HepG2 (cell line): Measurements from ENCODE around the gene TBRG1. TPM values are rescaled to one million over a fixed set of nuclear protein-coding genes. Genes with fewer than 3 reads are reported as not detected.

Experiments used
- ATAC-seq: fragments of 200-7000 bp; cut with Tn5 transposase; 3 replicates; pipeline ENCODE4 v1.9.1; 2020; ENCODE audit warnings: mild to moderate bottlenecking, moderate library complexity
- BruUV-seq: library from RNA; stranded (reverse); fragments of 400-500 nt; replicated peaks from 2 replicates; lab custom pipeline; 2021; lab: Mats Ljungman, UMichigan
- CTCF ChIA-PET: fragments of 300-600 bp; formaldehyde crosslinking; extraction: SDS; loops from one replicate; lab custom pipeline; 2021; ENCODE audit warnings: low total read pairs, inconsistent platforms, low intra/inter-chr PET ratio; lab: Yijun Ruan, JAX
- POLR2A ChIA-PET: fragments of 350-600 bp; sonication (Branson Sonifier 250); formaldehyde crosslinking; loops from one replicate; lab custom pipeline; 2020; ENCODE audit warnings: antibody characterized with exemption, inconsistent platforms; lab: Yijun Ruan, JAX
- DNase-seq: peaks from one replicate; pipeline ENCODE4 v3.0.0-alpha.2; 2015; ENCODE audit warnings: low spot score
- FAIRE-seq: peaks from 3 replicates; lab custom pipeline; 2011; peaks lifted over from hg19 to GRCh38; lab: Jason Lieb, UNC
- H2AFZ ChIP-seq: one replicate; pipeline ENCODE4 v1.6.1; 2011; ENCODE audit warnings: low read length, inconsistent platforms
- H3K27ac ChIP-seq: fragments of 300-600 bp; 3 replicates; pipeline ENCODE4 v1.8.0; 2011; ENCODE audit warnings: mixed run types, mild to moderate bottlenecking, mixed read lengths, low read length, inconsistent platforms; ENCODE audit not compliant: insufficient read depth; ENCODE audit errors: extremely low read length
- H3K27me3 ChIP-seq, 2 experiments: fragments of 200-600 bp in 1 of 2; 2 replicates in 1 of 2; 3 replicates in 1 of 2; pipeline versions ENCODE4 v1.6.0 to v1.8.0; 2011; ENCODE audit warnings: low read length in 2 of 2, mild to moderate bottlenecking in 2 of 2, moderate library complexity in 2 of 2, inconsistent platforms in 1 of 2; ENCODE audit not compliant: insufficient read depth in 2 of 2, control insufficient read depth in 1 of 2
- H3K36me3 ChIP-seq, 2 experiments: fragments of 200-600 bp in 1 of 2; replicated peaks in 1 of 2; 2 replicates in 1 of 2; 3 replicates in 1 of 2; pipeline versions ENCODE4 v1.5.1 to v1.8.0; 2011; ENCODE audit warnings: low read length in 2 of 2, inconsistent platforms in 1 of 2; ENCODE audit not compliant: insufficient read depth in 2 of 2, control insufficient read depth in 1 of 2
- H3K4me1 ChIP-seq: 2 replicates; pipeline ENCODE4 v1.5.1; 2012; ENCODE audit warnings: low read length, inconsistent platforms; ENCODE audit not compliant: insufficient read depth
- H3K4me2 ChIP-seq: 2 replicates; pipeline ENCODE4 v1.6.0; 2011; ENCODE audit warnings: low read depth, low read length, inconsistent platforms
- H3K4me3 ChIP-seq, 3 experiments: fragments of 200-600 bp in 1 of 3; sonication (generic), shearing (Covaris generic) in 1 of 3; replicated peaks in 1 of 3; 2 replicates each; pipeline ENCODE4 v1.5.1; 2011 to 2016; ENCODE audit warnings: low read length in 3 of 3, inconsistent platforms in 2 of 3, low read depth in 2 of 3, mild to moderate bottlenecking in 2 of 3, control low read depth in 1 of 3, mixed read lengths in 1 of 3; ENCODE audit not compliant: insufficient read depth in 1 of 3
- H3K79me2 ChIP-seq: one replicate; pipeline ENCODE4 v1.6.1; 2011; ENCODE audit warnings: low read length, inconsistent platforms; ENCODE audit not compliant: insufficient read depth
- H3K9ac ChIP-seq: 2 replicates; pipeline ENCODE4 v1.6.0; 2011; ENCODE audit warnings: mild to moderate bottlenecking, low read depth, low read length, inconsistent platforms; ENCODE audit not compliant: insufficient read depth
- H3K9me3 ChIP-seq: 2 replicates; pipeline ENCODE4 v1.5.1; 2012; ENCODE audit warnings: mild to moderate bottlenecking, low read length
- H4K20me1 ChIP-seq: 2 replicates; pipeline ENCODE4 v1.6.0; 2011; ENCODE audit warnings: inconsistent platforms, mild to moderate bottlenecking, low read length, moderate library complexity; ENCODE audit not compliant: insufficient read depth
- ATAD3A ChIP-seq: sonication (generic); formaldehyde crosslinking; IDR thresholded peaks from 2 replicates; pipeline ENCODE4 v1.4.0; 2020; ENCODE audit warnings: missing genetic modification reagents
- ESRRA ChIP-seq: sonication (generic); formaldehyde crosslinking; IDR thresholded peaks from 2 replicates; pipeline ENCODE4 v1.5.1; 2020; ENCODE audit warnings: mild to moderate bottlenecking, low read depth, missing genetic modification reagents
- KDM5B ChIP-seq: sonication (generic); formaldehyde crosslinking; IDR thresholded peaks from 2 replicates; pipeline ENCODE4 v1.4.0; 2020; ENCODE audit warnings: missing genetic modification reagents, mild to moderate bottlenecking, borderline replicate concordance
- MAF1 ChIP-seq: sonication (generic); formaldehyde crosslinking; IDR thresholded peaks from 2 replicates; pipeline ENCODE4 v1.5.0; 2020; ENCODE audit warnings: missing genetic modification reagents, borderline replicate concordance
- PHB2 ChIP-seq: fragments of 450-650 bp; IDR thresholded peaks from 2 replicates; pipeline ENCODE4 v1.6.1; 2018; ENCODE audit not compliant: partially characterized antibody
- PTBP1 ChIP-seq: fragments of 200-400 bp; formaldehyde crosslinking; IDR thresholded peaks from 2 replicates; pipeline ENCODE4 v1.6.1; 2018; ENCODE audit warnings: low read length, low read depth; ENCODE audit not compliant: poor library complexity, severe bottlenecking
- SMAD3 ChIP-seq: sonication (generic); formaldehyde crosslinking; IDR thresholded peaks from 2 replicates; pipeline ENCODE4 v1.4.0; 2020; ENCODE audit warnings: missing genetic modification reagents
- SMC3 ChIP-seq: IDR thresholded peaks from 2 replicates; pipeline ENCODE4 v1.6.1; 2011; ENCODE audit warnings: low read length, improper control_type of control experiment
- THAP11 ChIP-seq: IDR thresholded peaks from 2 replicates; pipeline ENCODE4 v1.6.1; 2016; ENCODE audit warnings: missing biosample characterization, missing genetic modification reagents
- ZBTB7A ChIP-seq: sonication (generic); formaldehyde crosslinking; IDR thresholded peaks from 2 replicates; pipeline ENCODE4 v1.8.0; 2022; ENCODE audit warnings: mild to moderate bottlenecking, missing genetic modification reagents
- ZFP62 ChIP-seq: sonication (generic); formaldehyde crosslinking; IDR thresholded peaks from 2 replicates; pipeline ENCODE4 v1.4.0; 2020; ENCODE audit warnings: missing genetic modification reagents
- ZNF329 ChIP-seq: sonication (generic); formaldehyde crosslinking; IDR thresholded peaks from 2 replicates; pipeline ENCODE4 v1.9.0; 2021; ENCODE audit warnings: low read depth, mild to moderate bottlenecking, missing genetic modification reagents
- ZNF672 ChIP-seq: sonication (generic); formaldehyde crosslinking; IDR thresholded peaks from 2 replicates; pipeline ENCODE4 v1.8.1; 2022; ENCODE audit warnings: missing genetic modification reagents
- ZNF703 ChIP-seq: sonication (generic); formaldehyde crosslinking; IDR thresholded peaks from 2 replicates; pipeline ENCODE4 v1.5.1; 2020; ENCODE audit warnings: missing genetic modification reagents, mild to moderate bottlenecking, moderate library complexity, borderline replicate concordance
- WGBS: methylation state at CpG from one replicate; pipeline ENCODE4 v1.1.6; 2017; ENCODE audit warnings: low lambda C conversion rate; 5-methylcytosine and 5-hydroxymethylcytosine counted together
- in situ Hi-C: cut with HindIII; loops from 2 replicates; pipeline ENCODE4 v1.10.0; 2017; ENCODE audit warnings: low pct_unique_long_range_greater_than_20kb; ENCODE audit not compliant: extremely low pct_ligation_motif_present
- intact Hi-C: fragments of 100-400 bp; cut with micrococcal nuclease; formaldehyde crosslinking; loops from one replicate; pipeline ENCODE4 v1.10.0; 2022; ENCODE audit not compliant: unreplicated experiment
- polyA plus RNA-seq, 8 experiments: library from polyadenylated mRNA; depleted of rRNA in 3 of 8; stranded (reverse) in 7 of 8; unstranded in 1 of 8; fragments of >200 nt; fragmentation: Illumina TruSeq in 4 of 8; extraction: Trizol in 4 of 8; gene quantifications; 2 replicates each; pipeline versions ENCODE4 v1.2.1 to v1.2.3, GENCODE V29; 2011 to 2016; ENCODE audit warnings: low read depth in 4 of 8, missing spikeins in 1 of 8, mixed read lengths in 1 of 8; ENCODE audit not compliant: insufficient read depth in 1 of 8
- total RNA-seq, 5 experiments: library from RNA; depleted of rRNA; stranded (reverse); fragments of >200 nt; fragmentation: Illumina TruSeq; extraction: Trizol; gene quantifications; 2 replicates each; pipeline ENCODE4 v1.2.3, GENCODE V29; 2016; ENCODE audit warnings: low read depth in 1 of 5
- TF ChIP-seq, protein P1 (sequence below): sonication (generic); formaldehyde crosslinking; IDR thresholded peaks from 2 replicates; pipeline ENCODE4 v1.5.0; 2020; ENCODE audit warnings: missing genetic modification reagents
- TF ChIP-seq, protein P2 (sequence below): IDR thresholded peaks from 2 replicates; pipeline ENCODE4 v1.6.1; 2018; ENCODE audit warnings: missing genetic modification reagents
- TF ChIP-seq, protein P3 (sequence below), 2 experiments: sonication (generic) in 1 of 2; formaldehyde crosslinking in 1 of 2; IDR thresholded peaks; 2 replicates each; pipeline versions ENCODE4 v1.4.0 to v1.6.1; 2018 to 2020; ENCODE audit warnings: missing genetic modification reagents in 2 of 2, borderline replicate concordance in 1 of 2, low read depth in 1 of 2, mild to moderate bottlenecking in 1 of 2, missing biosample characterization in 1 of 2

Gene TBRG1
- total and polyA plus RNA-seq, 2 of the 13 experiments (the other 11 are each of a cell fraction or from before 2014, with no cell fraction given): 21.7 to 25.6 TPM

DNA sequence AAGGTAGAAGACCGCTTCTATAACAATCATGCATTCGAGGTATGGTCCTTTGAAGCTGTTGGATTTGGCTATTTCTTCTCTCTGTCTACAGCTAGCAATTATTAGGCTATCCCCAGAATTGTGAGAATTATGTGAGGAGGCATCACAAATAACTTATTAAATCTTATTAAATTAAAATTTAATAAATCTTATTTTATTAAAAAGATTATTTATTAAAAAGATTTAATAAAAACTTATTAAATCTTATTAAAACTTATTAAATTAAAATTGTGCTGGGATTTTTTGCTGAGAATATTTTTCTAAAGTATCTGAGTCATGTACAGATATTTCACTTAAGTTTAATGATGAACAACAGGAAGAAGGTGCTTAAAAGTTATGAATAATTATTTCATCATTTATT, 58.8 kb downstream of the TBRG1 start (continued):
- TF ChIP-seq SMAD3 (CRISPR knock-in tag) (no peak), MAF1 (CRISPR knock-in tag) (no peak), KDM5B (no peak), PTBP1 (no peak), ZNF703 (CRISPR knock-in tag) (no peak)

DNA sequence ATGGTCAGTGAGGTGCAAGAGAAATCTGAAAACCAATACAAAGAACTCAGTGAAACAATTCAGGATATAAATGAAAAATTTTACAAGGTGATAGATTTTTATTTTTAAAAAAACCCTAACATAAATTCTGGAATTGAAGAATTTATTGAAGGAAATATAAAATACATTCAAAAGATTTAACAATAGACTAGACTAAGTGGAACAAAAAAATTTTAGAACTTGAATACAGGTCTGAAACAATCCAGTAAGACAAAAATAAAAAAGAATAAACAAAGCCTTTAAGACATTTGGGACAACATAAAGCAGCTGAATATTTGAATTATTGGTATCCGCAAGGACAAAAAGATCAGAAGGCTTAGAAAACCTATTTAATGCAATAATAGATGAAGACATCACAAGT, 59.8 kb downstream of the TBRG1 start:
- TF ChIP-seq SMC3: no peak
- no peak for TF ChIP-seq ESRRA (CRISPR knock-in tag)
- no peak for TF ChIP-seq THAP11 (CRISPR knock-in tag)
- no peak for TF ChIP-seq ZBTB7A (CRISPR knock-in tag)
- no peak for TF ChIP-seq ZNF329 (CRISPR knock-in tag)
- TF ChIP-seq PHB2: no peak
- no peak for TF ChIP-seq ZFP62 (CRISPR knock-in tag)
- TF ChIP-seq ZNF672 (CRISPR knock-in tag): no peak
- TF ChIP-seq, protein P1, sequence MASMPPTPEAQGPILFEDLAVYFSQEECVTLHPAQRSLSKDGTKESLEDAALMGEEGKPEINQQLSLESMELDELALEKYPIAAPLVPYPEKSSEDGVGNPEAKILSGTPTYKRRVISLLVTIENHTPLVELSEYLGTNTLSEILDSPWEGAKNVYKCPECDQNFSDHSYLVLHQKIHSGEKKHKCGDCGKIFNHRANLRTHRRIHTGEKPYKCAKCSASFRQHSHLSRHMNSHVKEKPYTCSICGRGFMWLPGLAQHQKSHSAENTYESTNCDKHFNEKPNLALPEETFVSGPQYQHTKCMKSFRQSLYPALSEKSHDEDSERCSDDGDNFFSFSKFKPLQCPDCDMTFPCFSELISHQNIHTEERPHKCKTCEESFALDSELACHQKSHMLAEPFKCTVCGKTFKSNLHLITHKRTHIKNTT (CRISPR knock-in tag): no peak
- TF ChIP-seq, protein P2, sequence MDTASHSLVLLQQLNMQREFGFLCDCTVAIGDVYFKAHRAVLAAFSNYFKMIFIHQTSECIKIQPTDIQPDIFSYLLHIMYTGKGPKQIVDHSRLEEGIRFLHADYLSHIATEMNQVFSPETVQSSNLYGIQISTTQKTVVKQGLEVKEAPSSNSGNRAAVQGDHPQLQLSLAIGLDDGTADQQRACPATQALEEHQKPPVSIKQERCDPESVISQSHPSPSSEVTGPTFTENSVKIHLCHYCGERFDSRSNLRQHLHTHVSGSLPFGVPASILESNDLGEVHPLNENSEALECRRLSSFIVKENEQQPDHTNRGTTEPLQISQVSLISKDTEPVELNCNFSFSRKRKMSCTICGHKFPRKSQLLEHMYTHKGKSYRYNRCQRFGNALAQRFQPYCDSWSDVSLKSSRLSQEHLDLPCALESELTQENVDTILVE (CRISPR knock-in tag): no peak
- no peak for TF ChIP-seq ATAD3A (CRISPR knock-in tag)
- TF ChIP-seq, protein P3, sequence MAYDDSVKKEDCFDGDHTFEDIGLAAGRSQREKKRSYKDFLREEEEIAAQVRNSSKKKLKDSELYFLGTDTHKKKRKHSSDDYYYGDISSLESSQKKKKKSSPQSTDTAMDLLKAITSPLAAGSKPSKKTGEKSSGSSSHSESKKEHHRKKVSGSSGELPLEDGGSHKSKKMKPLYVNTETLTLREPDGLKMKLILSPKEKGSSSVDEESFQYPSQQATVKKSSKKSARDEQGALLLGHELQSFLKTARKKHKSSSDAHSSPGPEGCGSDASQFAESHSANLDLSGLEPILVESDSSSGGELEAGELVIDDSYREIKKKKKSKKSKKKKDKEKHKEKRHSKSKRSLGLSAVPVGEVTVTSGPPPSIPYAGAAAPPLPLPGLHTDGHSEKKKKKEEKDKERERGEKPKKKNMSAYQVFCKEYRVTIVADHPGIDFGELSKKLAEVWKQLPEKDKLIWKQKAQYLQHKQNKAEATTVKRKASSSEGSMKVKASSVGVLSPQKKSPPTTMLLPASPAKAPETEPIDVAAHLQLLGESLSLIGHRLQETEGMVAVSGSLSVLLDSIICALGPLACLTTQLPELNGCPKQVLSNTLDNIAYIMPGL (CRISPR knock-in tag; IDR thresholded peaks at IDR 0.05; ENCODE audit: borderline replicate concordance in 1 of 2, low read depth in 1 of 2): no peak
- TF ChIP-seq, all 625 proteins: peak for 0
- H2AFZ ChIP-seq: no peak overlapping the region
- no peak overlapping the region for H3K4me2 ChIP-seq
- ATAC-seq (no peak), FAIRE-seq (no peak), DNase-seq (no peak)
- intact Hi-C loops: no loop called here
- no peaks in the 10 kb centered on the region for H4K20me1 ChIP-seq
- no peak overlapping the region for H3K4me3 ChIP-seq
- H3K27ac ChIP-seq: no peak overlapping the region
- BruUV-seq: no TSS peak
- 95% methylated on average over 1 of the region's 1 CpG for WGBS
- no peak overlapping the region for H3K9ac ChIP-seq
- in situ Hi-C loops: no loop called here
- peaks cover 16% of the 10 kb centered on the region for H3K9me3 ChIP-seq
- CTCF ChIA-PET: no interaction called here
- H3K27me3 ChIP-seq: no peaks in the 10 kb centered on the region
- POLR2A ChIA-PET: no interaction called here
- no peaks in the 10 kb centered on the region for H3K79me2 ChIP-seq
- no peaks in the 10 kb centered on the region for H3K36me3 ChIP-seq
- H3K4me1 ChIP-seq: no peaks in the 10 kb centered on the region
